ENCODE results near the gene TSPAN31. TPM values are rescaled to one million over a fixed set of nuclear protein-coding genes. Genes with fewer than 3 reads are reported as not detected.

TSPAN31 gene
- total and polyA plus RNA-seq, 12 donors = 25.3 to 115 (median 55.9) TPM

DNA sequence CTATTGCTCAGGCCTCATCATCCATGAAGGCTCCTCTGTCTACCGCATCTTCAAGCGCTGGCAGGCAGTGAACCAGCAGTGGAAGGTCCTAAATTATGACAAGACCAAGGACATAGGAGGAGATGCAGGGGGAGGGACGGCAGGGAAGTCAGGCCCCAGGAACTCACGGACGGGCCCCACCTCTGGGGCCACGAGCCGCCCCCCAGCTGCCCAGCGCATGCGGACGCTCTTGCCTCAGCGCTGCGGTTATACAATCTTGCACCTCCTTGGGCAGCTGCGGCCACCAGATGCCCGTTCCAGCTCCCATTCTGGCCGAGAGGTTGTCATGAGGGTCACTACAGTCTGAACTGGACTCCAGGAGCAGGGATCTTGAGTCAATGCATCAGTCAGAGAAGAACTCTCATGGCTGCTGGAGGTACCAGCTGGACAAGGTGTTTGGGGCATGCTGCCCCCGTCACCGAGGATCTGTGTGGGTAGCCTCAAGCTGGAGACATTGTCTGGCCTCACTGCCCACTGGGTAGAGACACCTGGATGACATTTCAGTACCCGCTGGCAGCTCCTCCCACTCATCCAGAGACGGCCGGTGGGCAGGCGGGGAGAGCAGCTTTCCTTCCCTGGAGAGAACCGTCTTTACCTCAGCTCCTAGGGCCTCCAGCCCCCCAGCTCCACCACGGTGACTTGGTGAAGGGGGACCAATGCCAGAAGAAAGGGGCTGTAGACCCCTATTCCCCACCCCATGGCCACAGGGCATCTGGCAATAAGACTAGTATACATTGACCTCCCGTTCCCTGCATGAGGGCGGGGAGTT, 13.9 kb downstream of the TSPAN31 start:
- TF ChIP-seq, protein P1, sequence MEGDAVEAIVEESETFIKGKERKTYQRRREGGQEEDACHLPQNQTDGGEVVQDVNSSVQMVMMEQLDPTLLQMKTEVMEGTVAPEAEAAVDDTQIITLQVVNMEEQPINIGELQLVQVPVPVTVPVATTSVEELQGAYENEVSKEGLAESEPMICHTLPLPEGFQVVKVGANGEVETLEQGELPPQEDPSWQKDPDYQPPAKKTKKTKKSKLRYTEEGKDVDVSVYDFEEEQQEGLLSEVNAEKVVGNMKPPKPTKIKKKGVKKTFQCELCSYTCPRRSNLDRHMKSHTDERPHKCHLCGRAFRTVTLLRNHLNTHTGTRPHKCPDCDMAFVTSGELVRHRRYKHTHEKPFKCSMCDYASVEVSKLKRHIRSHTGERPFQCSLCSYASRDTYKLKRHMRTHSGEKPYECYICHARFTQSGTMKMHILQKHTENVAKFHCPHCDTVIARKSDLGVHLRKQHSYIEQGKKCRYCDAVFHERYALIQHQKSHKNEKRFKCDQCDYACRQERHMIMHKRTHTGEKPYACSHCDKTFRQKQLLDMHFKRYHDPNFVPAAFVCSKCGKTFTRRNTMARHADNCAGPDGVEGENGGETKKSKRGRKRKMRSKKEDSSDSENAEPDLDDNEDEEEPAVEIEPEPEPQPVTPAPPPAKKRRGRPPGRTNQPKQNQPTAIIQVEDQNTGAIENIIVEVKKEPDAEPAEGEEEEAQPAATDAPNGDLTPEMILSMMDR (IDR thresholded peaks at IDR 0.05) = no peak
- TF ChIP-seq POLR2A (IDR thresholded peaks at IDR 0.05) = no peak
- no peak overlapping the region for H3K4me3 ChIP-seq
- intact Hi-C loops (cut with DNase I) = no loop called here

DNA sequence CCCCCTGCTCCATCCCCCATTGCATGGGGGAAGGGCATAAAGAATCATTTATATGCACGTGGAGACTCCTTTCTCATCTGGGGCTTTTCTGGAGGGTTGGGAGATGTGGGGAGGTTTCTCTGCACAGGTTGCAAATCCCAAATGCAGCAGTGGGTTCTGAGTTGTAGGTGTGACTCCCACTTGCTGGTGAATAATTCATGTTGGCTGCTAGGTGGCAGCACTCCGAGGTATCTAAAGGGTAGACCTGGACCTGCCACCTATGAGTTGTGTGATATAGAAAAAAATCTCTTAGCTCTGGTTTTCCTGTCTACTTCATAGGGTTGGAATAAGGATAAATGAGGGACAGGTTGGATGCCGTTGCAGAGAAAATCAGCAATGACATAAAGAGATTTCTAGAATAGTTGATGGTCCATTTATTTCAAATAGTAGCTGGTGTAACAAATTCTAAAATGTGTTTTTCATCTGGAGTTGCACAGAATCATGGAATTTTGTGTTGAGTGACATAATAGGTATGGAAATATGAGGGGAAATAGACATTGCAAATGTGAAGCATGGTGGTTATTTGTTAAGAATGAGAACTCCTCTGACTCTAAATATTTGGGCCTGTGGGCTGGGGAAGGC, 14.6 kb downstream of the TSPAN31 start:
- H3K9me3 ChIP-seq (replicated peaks in 1 of 3) = no peaks in the 10 kb centered on the region
- TF ChIP-seq, protein P1 (IDR thresholded peaks at IDR 0.05) = peak in 4 of 6 experiments; percentile 21 to 36 (median 29)
- no peak for TF ChIP-seq POLR2A (IDR thresholded peaks at IDR 0.05)
- H3K4me1 ChIP-seq (replicated peaks in 1 of 2) = peaks cover 0 to 10% of the 10 kb centered on the region in 2 donors
- intact Hi-C loops (cut with DNase I) = no loop called here
- H3K27ac ChIP-seq = no peak overlapping the region
- H3K36me3 ChIP-seq (replicated peaks in 1 of 2) = peaks cover 0 to 21% of the 10 kb centered on the region in 2 donors
- no peaks in the 10 kb centered on the region for H3K27me3 ChIP-seq
- 41 to 54% (median 49%) methylated on average over 2 to 3 of the region's 3 CpGs for WGBS, 4 donors
- peak in 1 of 7 donors; percentile 35 for DNase-seq
- H3K4me3 ChIP-seq = no peak overlapping the region

More for the DNA sequence above, 13.9 kb downstream of the TSPAN31 start:
- 95 to 98% (median 96%) methylated on average over 15 to 25 of the region's 25 CpGs for WGBS, 4 donors
- Histone ChIP-seq H3K36me3 (replicated peaks in 1 of 2) (peaks cover 0 to 21% of the 10 kb centered on the region in 2 donors), H3K4me1 (replicated peaks in 1 of 2) (peaks cover 0 to 14% of the 10 kb centered on the region in 2 donors), H3K27ac (no peak overlapping the region), H3K27me3 (no peaks in the 10 kb centered on the region), H3K9me3 (replicated peaks in 1 of 3) (no peaks in the 10 kb centered on the region)
- no peak for DNase-seq

DNA sequence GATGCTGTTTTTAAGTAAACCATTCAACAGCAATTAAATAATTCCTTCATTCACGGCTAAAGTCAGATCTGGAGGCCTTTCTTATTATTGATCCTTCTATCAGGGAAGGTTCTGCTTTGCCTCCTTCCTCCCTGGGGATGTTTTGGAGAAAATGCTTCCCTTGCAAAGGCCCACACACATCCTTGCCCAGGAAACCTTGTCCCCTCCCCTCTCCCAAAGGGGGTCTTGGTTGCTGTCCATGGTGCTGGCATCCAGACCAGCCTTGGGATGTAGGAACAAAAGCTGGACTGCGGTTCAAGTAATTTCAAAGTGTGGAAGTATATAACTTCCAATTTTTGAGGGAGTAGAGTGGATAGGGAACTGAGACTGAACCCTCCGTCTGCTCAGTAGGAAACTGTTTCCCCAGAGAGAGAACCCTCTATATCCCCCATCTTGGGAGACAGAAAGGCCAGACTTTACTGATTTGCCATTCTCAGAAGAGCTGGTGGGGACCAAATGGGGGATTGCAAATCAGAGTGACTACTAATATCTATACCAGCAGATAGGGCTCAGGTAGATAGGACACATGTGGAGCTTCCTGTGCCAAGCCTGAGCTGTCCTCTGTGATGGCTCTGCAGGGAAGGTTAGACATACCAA, 15.6 kb downstream of the TSPAN31 start:
- WGBS, 4 donors = 84 to 95% (median 91%) methylated on average over 3 of the region's 3 CpGs
- H3K27me3 ChIP-seq = no peaks in the 10 kb centered on the region
- H3K27ac ChIP-seq = no peak overlapping the region
- TF ChIP-seq, protein P1 (IDR thresholded peaks at IDR 0.05) = no peak
- no peak for TF ChIP-seq POLR2A (IDR thresholded peaks at IDR 0.05)
- no peak overlapping the region for H3K4me3 ChIP-seq
- no peaks in the 10 kb centered on the region for H3K9me3 ChIP-seq (replicated peaks in 1 of 3)
- DNase-seq = no peak
- H3K36me3 ChIP-seq (replicated peaks in 1 of 2) = peaks cover 0 to 21% of the 10 kb centered on the region in 2 donors
- intact Hi-C loops (cut with DNase I) = no loop called here
- peaks cover 8 to 18% of the 10 kb centered on the region in 2 donors for H3K4me1 ChIP-seq (replicated peaks in 1 of 2)

DNA sequence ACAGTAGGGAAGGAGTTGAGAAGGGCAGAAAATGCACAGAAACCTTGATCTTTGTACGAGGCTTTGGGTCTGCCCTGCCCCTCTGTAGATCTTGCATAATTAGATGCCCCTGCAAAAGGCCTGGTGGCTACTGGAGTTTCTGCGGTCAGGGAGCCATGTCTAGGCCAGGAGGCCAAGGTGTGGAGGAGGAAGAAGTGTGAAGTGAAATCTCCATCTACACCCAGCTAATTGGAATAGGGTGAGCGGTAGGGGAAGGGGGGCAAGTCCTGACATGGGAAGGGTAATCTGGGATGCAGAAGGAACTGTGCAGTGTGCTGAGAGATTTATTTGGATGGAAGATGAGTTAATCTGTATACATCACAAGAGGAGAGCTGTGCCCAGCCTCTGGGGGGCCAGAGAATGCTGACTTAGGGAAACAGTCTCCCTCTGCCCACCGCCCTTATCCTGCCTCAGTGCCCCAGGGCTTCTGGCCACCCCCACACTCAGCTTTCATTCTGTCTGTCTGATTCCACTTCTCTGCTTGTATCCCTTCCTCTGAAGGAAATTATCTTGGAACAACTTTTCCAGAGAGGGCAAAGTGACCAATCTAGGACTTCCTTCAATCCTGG, 16.7 kb downstream of the TSPAN31 start:
- no peaks in the 10 kb centered on the region for H3K27me3 ChIP-seq
- TF ChIP-seq, protein P1 (IDR thresholded peaks at IDR 0.05) = no peak
- no peak for TF ChIP-seq POLR2A (IDR thresholded peaks at IDR 0.05)
- H3K9me3 ChIP-seq (replicated peaks in 1 of 3) = no peaks in the 10 kb centered on the region
- WGBS, 4 donors = 87 to 97% (median 90%) methylated on average over 4 of the region's 4 CpGs
- peaks cover 0 to 21% of the 10 kb centered on the region in 2 donors for H3K36me3 ChIP-seq (replicated peaks in 1 of 2)
- no peak for DNase-seq
- intact Hi-C loops (cut with DNase I) = no loop called here
- H3K4me1 ChIP-seq (replicated peaks in 1 of 2) = peaks cover 18 to 22% of the 10 kb centered on the region in 2 donors
- no peak overlapping the region for H3K27ac ChIP-seq
- H3K4me3 ChIP-seq = no peak overlapping the region
